GM23248 (cell line): ENCODE measurements around the gene PDRG1.

ENCODE experiments used
- EZH2 ChIP-seq: fragments of 200-600 bp; sonication (generic); IDR thresholded peaks from 2 replicates; pipeline ENCODE4 v1.6.1; 2018; ENCODE audit warnings: antibody characterized with exemption, mild to moderate bottlenecking; ENCODE audit not compliant: insufficient read depth, poor library complexity, severe bottlenecking
- EZH2phosphoT487 ChIP-seq: fragments of 200-600 bp; sonication (generic); IDR thresholded peaks from 2 replicates; pipeline ENCODE4 v1.6.1; 2018; ENCODE audit warnings: antibody characterized with exemption, moderate library complexity, mild to moderate bottlenecking, low read depth; ENCODE audit not compliant: insufficient read depth

- TF ChIP-seq EZH2 (no peak), EZH2phosphoT487 (no peak)
These were observed 43.4 kb downstream of the PDRG1 start for GRCh38 chr20:31908424-31908823.
